A673 (cell line): ENCODE results near the gene ATAT1. TPM values are rescaled to one million over a fixed set of nuclear protein-coding genes. Genes with fewer than 3 reads are reported as not detected.
A peak's percentile ranks its signal among the peaks of the same experiment; 100 is the strongest.
"Not testable (repeated sequence)": the region's sequence is repeated elsewhere in the genome, so short reads cannot be mapped to it uniquely, and the experiment has no call there.

Experiments
- BruUV-seq: library from RNA; stranded (reverse); fragments of 400-500 nt; replicated peaks from 2 replicates; lab custom pipeline; 2021; lab: Mats Ljungman, UMichigan
- CTCF ChIA-PET: fragments of 300-600 bp; sonication (Branson Sonifier 250); formaldehyde crosslinking; loops from one replicate; lab custom pipeline; 2022; ENCODE audit warnings: antibody characterized with exemption; lab: Charles Lee
- POLR2A ChIA-PET: fragments of 300-600 bp; sonication (Branson Sonifier 250); formaldehyde crosslinking; loops from one replicate; lab custom pipeline; 2022; ENCODE audit warnings: antibody characterized with exemption; ENCODE audit not compliant: low non-redundant PET; lab: Charles Lee
- DNase-seq: peaks from one replicate; pipeline ENCODE4 v3.0.0-alpha.2; 2015; ENCODE audit warnings: low spot score
- H3K27ac ChIP-seq: fragments of 200-600 bp; sonication (generic); 2 replicates; pipeline ENCODE4 v1.5.1; 2016; ENCODE audit warnings: mixed run types, low read depth, mild to moderate bottlenecking, mixed read lengths, antibody characterized with exemption, low read length; ENCODE audit not compliant: poor library complexity, severe bottlenecking
- H3K27me3 ChIP-seq: fragments of 200-600 bp; sonication (generic); replicated peaks from 2 replicates; pipeline ENCODE4 v1.6.1; 2017; ENCODE audit warnings: mixed run types, low read depth, mild to moderate bottlenecking, mixed read lengths, antibody characterized with exemption, low read length; ENCODE audit not compliant: insufficient read depth, poor library complexity
- H3K36me3 ChIP-seq: fragments of 200-600 bp; sonication (generic); 2 replicates; pipeline ENCODE4 v1.6.1; 2016; ENCODE audit warnings: mixed run types, mild to moderate bottlenecking, mixed read lengths, antibody characterized with exemption, low read length; ENCODE audit not compliant: insufficient read depth, poor library complexity, severe bottlenecking
- H3K4me1 ChIP-seq: fragments of 200-600 bp; sonication (generic); 2 replicates; pipeline ENCODE4 v1.6.1; 2017; ENCODE audit warnings: mixed run types, mild to moderate bottlenecking, mixed read lengths, antibody characterized with exemption, low read length; ENCODE audit not compliant: insufficient read depth, poor library complexity, severe bottlenecking
- H3K4me3 ChIP-seq: fragments of 200-600 bp; sonication (generic); 2 replicates; pipeline ENCODE4 v1.5.1; 2016; ENCODE audit warnings: low read depth, mixed run types, mild to moderate bottlenecking, mixed read lengths, low read length; ENCODE audit not compliant: poor library complexity, severe bottlenecking
- H3K9me3 ChIP-seq: fragments of 200-600 bp; sonication (generic); 2 replicates; pipeline ENCODE4 v1.6.1; 2016; ENCODE audit warnings: mixed run types, low read depth, mild to moderate bottlenecking, mixed read lengths, antibody characterized with exemption, low read length; ENCODE audit not compliant: poor library complexity, severe bottlenecking
- CTCF ChIP-seq: fragments of 300-800, 200-600 bp; sonication (generic); conservative IDR thresholded peaks from 2 replicates; pipeline ENCODE4 v1.5.1; 2017; ENCODE audit warnings: low read depth, mild to moderate bottlenecking, antibody characterized with exemption, low read length, moderate library complexity, mixed read lengths
- EZH2 ChIP-seq: fragments of 200-600 bp; sonication (generic); IDR thresholded peaks from 2 replicates; pipeline ENCODE4 v1.6.1; 2017; ENCODE audit warnings: borderline replicate concordance, low read depth, mild to moderate bottlenecking, mixed read lengths, antibody characterized with exemption, low read length; ENCODE audit not compliant: poor library complexity, severe bottlenecking
- intact Hi-C: fragments of 100-400 bp; cut with micrococcal nuclease; formaldehyde crosslinking; loops from one replicate; pipeline ENCODE4 v1.10.0; 2022; ENCODE audit not compliant: unreplicated experiment
- total RNA-seq: library from RNA; stranded (reverse); gene quantifications from 2 replicates; pipeline ENCODE4 v1.2.3, GENCODE V29; 2021

Gene ATAT1
- total RNA-seq, 1 experiment from 2014 or later: 31.7 TPM

DNA sequence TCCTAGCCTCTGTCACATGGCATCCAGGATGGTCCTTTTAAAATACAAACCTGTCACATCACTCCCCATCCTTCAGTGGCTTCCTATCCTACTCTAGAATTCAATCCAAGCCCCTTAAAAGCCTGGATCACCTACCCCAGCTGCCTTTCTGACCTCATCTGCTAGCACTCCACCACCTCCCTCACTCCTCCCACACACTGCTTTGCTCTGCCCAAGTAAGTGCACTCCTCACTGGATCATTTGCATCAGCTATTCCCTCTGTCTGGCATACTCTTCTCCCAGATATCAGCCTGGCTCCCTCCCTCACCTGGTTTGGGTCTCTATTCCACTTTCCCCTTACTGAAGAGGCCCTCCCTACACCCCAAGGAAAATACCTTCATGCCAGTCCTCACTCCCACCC is 30.8 kb downstream of the ATAT1 start:
- CTCF ChIA-PET: no interaction called here
- no TSS peak for BruUV-seq

GRCh38 chr6:30657922-30658321 is 31.2 kb downstream of the ATAT1 start:
- H3K27ac ChIP-seq, BruUV-seq, CTCF ChIA-PET, intact Hi-C loops, H3K4me3 ChIP-seq, H3K4me1 ChIP-seq, H3K27me3 ChIP-seq, DNase-seq, POLR2A ChIA-PET, H3K9me3 ChIP-seq: not testable (repeated sequence)
- peaks cover 67% of the 10 kb centered on the region for H3K36me3 ChIP-seq

More for the DNA sequence above, 30.8 kb downstream of the ATAT1 start:
- no peaks in the 10 kb centered on the region for H3K9me3 ChIP-seq
- TF ChIP-seq EZH2: no peak
- TF ChIP-seq CTCF: no peak
- H3K27ac ChIP-seq: no peak overlapping the region
- H3K4me3 ChIP-seq: no peak overlapping the region
- DNase-seq: no peak
- intact Hi-C loops: no loop called here
- no peaks in the 10 kb centered on the region for H3K27me3 ChIP-seq
- H3K4me1 ChIP-seq: no peaks in the 10 kb centered on the region
- POLR2A ChIA-PET: no interaction called here
- peaks cover 67% of the 10 kb centered on the region for H3K36me3 ChIP-seq

GRCh38 chr6:30664994-30665767 is 38.5 kb downstream of the ATAT1 start:
- H3K9me3 ChIP-seq: no peaks in the 10 kb centered on the region
- no peak overlapping the region for H3K27ac ChIP-seq
- no peaks in the 10 kb centered on the region for H3K4me1 ChIP-seq
- CTCF ChIA-PET: no interaction called here
- peaks cover 59% of the 10 kb centered on the region for H3K36me3 ChIP-seq
- no peaks in the 10 kb centered on the region for H3K27me3 ChIP-seq
- POLR2A ChIA-PET: no interaction called here
- H3K4me3 ChIP-seq: no peak overlapping the region
- no peak for TF ChIP-seq CTCF
- no peak for TF ChIP-seq EZH2
- intact Hi-C loops: no loop called here
- DNase-seq: no peak
- TSS peak; percentile 51 for BruUV-seq

DNA sequence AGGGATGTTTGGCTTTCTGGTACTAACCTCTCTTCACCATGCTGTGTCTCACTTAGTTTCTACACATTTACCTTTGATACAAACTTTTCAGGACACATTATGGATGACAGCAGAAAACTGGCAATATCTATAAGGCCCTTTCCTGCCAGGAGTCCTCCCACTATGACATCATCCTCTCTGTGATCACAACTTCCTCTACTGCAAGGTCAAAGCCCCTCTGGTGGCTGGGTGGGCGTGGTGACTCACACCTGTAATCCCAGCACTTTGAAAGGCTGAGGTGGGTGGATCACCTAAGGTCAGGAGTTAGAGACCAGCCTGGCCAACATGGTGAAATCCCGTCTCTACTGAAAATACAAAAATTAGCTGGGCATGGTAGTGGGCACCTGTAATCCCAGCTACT is 39.6 kb downstream of the ATAT1 start:
- DNase-seq, H3K27ac ChIP-seq, H3K9me3 ChIP-seq, H3K27me3 ChIP-seq, H3K4me3 ChIP-seq, intact Hi-C loops, POLR2A ChIA-PET, BruUV-seq, H3K4me1 ChIP-seq, CTCF ChIA-PET: not testable (repeated sequence)
- peaks cover 62% of the 10 kb centered on the region for H3K36me3 ChIP-seq
